ENCODE results near the gene CNTNAP5. TPM values are rescaled to one million over a fixed set of nuclear protein-coding genes. Genes with fewer than 3 reads are reported as not detected.

CNTNAP5 gene
- total RNA-seq, 1 donor from 2014 or later = not detected

GRCh38 chr2:124584615-124585014, 559.5 kb downstream of the CNTNAP5 start:
- Histone ChIP-seq H3K9me3 (ENCODE audit: low read depth) (no peaks in the 10 kb centered on the region), H3K4me2 (no peak overlapping the region), H3K79me2 (ENCODE audit: low read depth) (no peaks in the 10 kb centered on the region), H3K27me3 (no peaks in the 10 kb centered on the region), H3F3A (ENCODE audit: low read depth) (no peaks in the 10 kb centered on the region), H3K36me3 (no peaks in the 10 kb centered on the region), H4K20me1 (ENCODE audit: low read depth) (no peaks in the 10 kb centered on the region), H2AFZ (replicated peaks) (no peak overlapping the region), H3K27ac (no peak overlapping the region), H3K9ac (no peak overlapping the region), H3K4me3 (no peak overlapping the region), H3K4me1 (no peaks in the 10 kb centered on the region)
- TF ChIP-seq EZH2 (IDR thresholded peaks at IDR 0.05) (no peak), EZH2phosphoT487 (IDR thresholded peaks at IDR 0.05) (no peak)
- TF ChIP-seq, protein P1, sequence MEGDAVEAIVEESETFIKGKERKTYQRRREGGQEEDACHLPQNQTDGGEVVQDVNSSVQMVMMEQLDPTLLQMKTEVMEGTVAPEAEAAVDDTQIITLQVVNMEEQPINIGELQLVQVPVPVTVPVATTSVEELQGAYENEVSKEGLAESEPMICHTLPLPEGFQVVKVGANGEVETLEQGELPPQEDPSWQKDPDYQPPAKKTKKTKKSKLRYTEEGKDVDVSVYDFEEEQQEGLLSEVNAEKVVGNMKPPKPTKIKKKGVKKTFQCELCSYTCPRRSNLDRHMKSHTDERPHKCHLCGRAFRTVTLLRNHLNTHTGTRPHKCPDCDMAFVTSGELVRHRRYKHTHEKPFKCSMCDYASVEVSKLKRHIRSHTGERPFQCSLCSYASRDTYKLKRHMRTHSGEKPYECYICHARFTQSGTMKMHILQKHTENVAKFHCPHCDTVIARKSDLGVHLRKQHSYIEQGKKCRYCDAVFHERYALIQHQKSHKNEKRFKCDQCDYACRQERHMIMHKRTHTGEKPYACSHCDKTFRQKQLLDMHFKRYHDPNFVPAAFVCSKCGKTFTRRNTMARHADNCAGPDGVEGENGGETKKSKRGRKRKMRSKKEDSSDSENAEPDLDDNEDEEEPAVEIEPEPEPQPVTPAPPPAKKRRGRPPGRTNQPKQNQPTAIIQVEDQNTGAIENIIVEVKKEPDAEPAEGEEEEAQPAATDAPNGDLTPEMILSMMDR (IDR thresholded peaks at IDR 0.05) = no peak
- H3K4me1 Mint-ChIP-seq = peaks cover 4% of the 10 kb centered on the region
- peaks cover 5% of the 10 kb centered on the region for H3K27me3 Mint-ChIP-seq (ENCODE audit: insufficient read depth, low read depth)
- DNase-seq (ENCODE audit: low spot score) = no peak
- no peaks in the 10 kb centered on the region for H3K9me3 Mint-ChIP-seq
- no peak overlapping the region for H3K27ac Mint-ChIP-seq
- no peaks in the 10 kb centered on the region for H3K36me3 Mint-ChIP-seq
- no peak overlapping the region for H3K4me3 Mint-ChIP-seq

- no peaks in the 10 kb centered on the region for H3K27me3 ChIP-seq
- no peaks in the 10 kb centered on the region for H3K36me3 ChIP-seq
- Mint-ChIP-seq H3K27me3 (ENCODE audit: insufficient read depth, low read depth) (peaks cover 5% of the 10 kb centered on the region), H3K27ac (no peak overlapping the region), H3K4me3 (no peak overlapping the region), H3K9me3 (no peaks in the 10 kb centered on the region), H3K4me1 (peaks cover 4% of the 10 kb centered on the region), H3K36me3 (no peaks in the 10 kb centered on the region)
- H3K4me1 ChIP-seq = no peaks in the 10 kb centered on the region
- TF ChIP-seq EZH2 (IDR thresholded peaks at IDR 0.05) (no peak), EZH2phosphoT487 (IDR thresholded peaks at IDR 0.05) (no peak)
- TF ChIP-seq, protein P1 (IDR thresholded peaks at IDR 0.05) = no peak
- no peak overlapping the region for H3K4me3 ChIP-seq
- H3K79me2 ChIP-seq (ENCODE audit: low read depth) = no peaks in the 10 kb centered on the region
- H3K4me2 ChIP-seq = no peak overlapping the region
- no peaks in the 10 kb centered on the region for H3K9me3 ChIP-seq (ENCODE audit: low read depth)
- H3K27ac ChIP-seq = no peak overlapping the region
- H3F3A ChIP-seq (ENCODE audit: low read depth) = no peaks in the 10 kb centered on the region
- H2AFZ ChIP-seq (replicated peaks) = peak overlapping the region; percentile 32
- DNase-seq (ENCODE audit: low spot score) = no peak
- no peak overlapping the region for H3K9ac ChIP-seq
- no peaks in the 10 kb centered on the region for H4K20me1 ChIP-seq (ENCODE audit: low read depth)
Measured at GRCh38 chr2:124585277-124585676, 560.2 kb downstream of the CNTNAP5 start.

GRCh38 chr2:124586210-124586609, 561.1 kb downstream of the CNTNAP5 start:
- no peaks in the 10 kb centered on the region for H3K4me1 ChIP-seq
- Mint-ChIP-seq H3K4me3 (no peak overlapping the region), H3K27me3 (ENCODE audit: insufficient read depth, low read depth) (peaks cover 5% of the 10 kb centered on the region), H3K9me3 (no peaks in the 10 kb centered on the region), H3K4me1 (peaks cover 4% of the 10 kb centered on the region), H3K27ac (no peak overlapping the region), H3K36me3 (no peaks in the 10 kb centered on the region)
- TF ChIP-seq EZH2 (IDR thresholded peaks at IDR 0.05) (no peak), EZH2phosphoT487 (IDR thresholded peaks at IDR 0.05) (no peak)
- TF ChIP-seq, protein P1 (IDR thresholded peaks at IDR 0.05) = no peak
- no peaks in the 10 kb centered on the region for H4K20me1 ChIP-seq (ENCODE audit: low read depth)
- H3F3A ChIP-seq (ENCODE audit: low read depth) = no peaks in the 10 kb centered on the region
- H3K4me3 ChIP-seq = no peak overlapping the region
- H2AFZ ChIP-seq (replicated peaks) = no peak overlapping the region
- no peaks in the 10 kb centered on the region for H3K27me3 ChIP-seq
- H3K27ac ChIP-seq = no peak overlapping the region
- H3K9me3 ChIP-seq (ENCODE audit: low read depth) = no peaks in the 10 kb centered on the region
- H3K9ac ChIP-seq = no peak overlapping the region
- no peaks in the 10 kb centered on the region for H3K79me2 ChIP-seq (ENCODE audit: low read depth)
- DNase-seq (ENCODE audit: low spot score) = no peak
- no peaks in the 10 kb centered on the region for H3K36me3 ChIP-seq
- H3K4me2 ChIP-seq = no peak overlapping the region
